Upper lobe of left lung (tissue), 6 donors: ENCODE data around the gene CLN5. TPM values are rescaled to one million over a fixed set of nuclear protein-coding genes. Genes with fewer than 3 reads are reported as not detected.

Experiments used
- ATAC-seq, 2 donors: fragments of 200-7000 bp; cut with Tn5 transposase; one replicate each; pipeline ENCODE4 v1.9.1; 2022; ENCODE audit warnings: mild to moderate bottlenecking in 2 of 2, moderate library complexity in 2 of 2; ENCODE audit not compliant: low FRiP score in 2 of 2
- DNase-seq, 2 donors: peaks; one replicate each; pipeline ENCODE4 v3.0.0-alpha.2; 2019 to 2020
- H3K27ac ChIP-seq, 4 donors: fragments of 200-600 bp; sonication (generic); one replicate each; pipeline ENCODE4 v1.5.1; 2016 to 2019
- H3K27me3 ChIP-seq, 4 donors: fragments of 200-600 bp; sonication (generic); one replicate each; pipeline ENCODE4 v1.5.1; 2017 to 2019
- H3K36me3 ChIP-seq, 4 donors: fragments of 200-600 bp; sonication (generic); one replicate each; pipeline ENCODE4 v1.5.1; 2016 to 2019
- H3K4me1 ChIP-seq, 4 donors: fragments of 200-600 bp; sonication (generic); one replicate each; pipeline ENCODE4 v1.5.1; 2018 to 2019
- H3K4me3 ChIP-seq, 4 donors: fragments of 200-600 bp; sonication (generic); one replicate each; pipeline ENCODE4 v1.5.1; 2017 to 2019; ENCODE audit warnings: mild to moderate bottlenecking in 2 of 4, moderate library complexity in 1 of 4
- H3K9me3 ChIP-seq, 4 donors: fragments of 200-600 bp; sonication (generic); one replicate each; pipeline ENCODE4 v1.5.1; 2018 to 2019
- CTCF ChIP-seq, 6 experiments: fragments of 450-650 bp in 4 of 6; fragments of 200-600 bp in 2 of 6; sonication (generic) in 2 of 6; IDR thresholded peaks; one replicate each; pipeline ENCODE4 v1.5.1; 2016 to 2019; ENCODE audit warnings: antibody characterized with exemption in 6 of 6
- EP300 ChIP-seq, 4 donors: sonication (generic); formaldehyde crosslinking; IDR thresholded peaks; one replicate each; pipeline ENCODE4 v1.5.1; 2017; ENCODE audit warnings: antibody characterized with exemption in 4 of 4, control low read depth in 2 of 4
- POLR2A ChIP-seq, 4 donors: fragments of 450-650 bp; IDR thresholded peaks; one replicate each; pipeline ENCODE4 v1.5.1; 2016 to 2017; ENCODE audit warnings: antibody characterized with exemption in 4 of 4, mild to moderate bottlenecking in 2 of 4
- POLR2AphosphoS5 ChIP-seq, 2 donors: sonication (generic); formaldehyde crosslinking; IDR thresholded peaks; one replicate each; pipeline ENCODE4 v1.5.1; 2017; ENCODE audit warnings: antibody characterized with exemption in 2 of 2
- WGBS, 2 donors: methylation state at CpG; one replicate each; pipeline ENCODE4 v1.1.5; 2017 to 2018; 5-methylcytosine and 5-hydroxymethylcytosine counted together
- total RNA-seq, 6 donors: library from RNA; depleted of rRNA in 4 of 6; stranded (reverse); fragments of >200 nt in 4 of 6; gene quantifications; one replicate each; pipeline versions ENCODE4 v1.1.0 to v1.2.1, GENCODE V29; 2016 to 2021
- donor health status: DM: no; HTN: no; CAD: no; lungs with moderate emphysema.
- donor health status: DM: no; HTN: yes; CAD: no; lungs with severe emphysema.

CLN5 gene
- 10 to 100 TPM; 13.0 to 39.5 (median 25.8) TPM for total RNA-seq

GRCh38 chr13:76991796-76992547 lies at the start of gene CLN5:
Gene CLN5, plus strand, starts transcription at chr13:76992081. Its CDS starts 18 bp downstream, at chr13:76992099.
- peak; percentile 96 to 99 for DNase-seq
- 0 to 1% methylated on average over 11 to 47 of the region's 73 CpGs for WGBS, 2 donors
- TF ChIP-seq POLR2AphosphoS5 (IDR thresholded peaks at IDR 0.05) (peak; percentile 88 to 97), EP300 (IDR thresholded peaks at IDR 0.05) (peak in 1 of 4 donors; percentile 57), CTCF (IDR thresholded peaks at IDR 0.05) (peak in 5 of 6 experiments; percentile 11 to 75 (median 47)), POLR2A (IDR thresholded peaks at IDR 0.05) (peak in 3 of 4 donors; percentile 88 to 99 (median 98))
- peak; percentile 98 to 99 for ATAC-seq
- Histone ChIP-seq H3K27me3 (no peaks in the 10 kb centered on the region), H3K4me3 (peak within 1 kb of the TSS; percentile 60 to 70 (median 66)), H3K27ac (peak within 1 kb of the TSS; percentile 90 to 97 (median 92)), H3K4me1 (peaks cover 14 to 24% (median 17%) of the 10 kb centered on the region in 4 donors), H3K36me3 (peaks cover 0 to 12% (median 6%) of the 10 kb centered on the region in 4 donors), H3K9me3 (no peaks in the 10 kb centered on the region)

- DNase-seq: no peak
- no peak overlapping the region for H3K27ac ChIP-seq
- H3K9me3 ChIP-seq: no peaks in the 10 kb centered on the region
- no peak overlapping the region for H3K4me3 ChIP-seq
- peaks cover 0 to 8% (median 0%) of the 10 kb centered on the region in 4 donors for H3K4me1 ChIP-seq
- no peaks in the 10 kb centered on the region for H3K36me3 ChIP-seq
- TF ChIP-seq POLR2A (IDR thresholded peaks at IDR 0.05): no peak
- TF ChIP-seq CTCF (IDR thresholded peaks at IDR 0.05): no peak
- no peak for TF ChIP-seq EP300 (IDR thresholded peaks at IDR 0.05)
- no peak for TF ChIP-seq POLR2AphosphoS5 (IDR thresholded peaks at IDR 0.05)
- no peaks in the 10 kb centered on the region for H3K27me3 ChIP-seq
- WGBS, 2 donors: 88 to 91% methylated on average over 4 of the region's 4 CpGs
- ATAC-seq: no peak
These were observed 49.5 kb upstream of the CLN5 start for GRCh38 chr13:76942363-76942762.

DNA sequence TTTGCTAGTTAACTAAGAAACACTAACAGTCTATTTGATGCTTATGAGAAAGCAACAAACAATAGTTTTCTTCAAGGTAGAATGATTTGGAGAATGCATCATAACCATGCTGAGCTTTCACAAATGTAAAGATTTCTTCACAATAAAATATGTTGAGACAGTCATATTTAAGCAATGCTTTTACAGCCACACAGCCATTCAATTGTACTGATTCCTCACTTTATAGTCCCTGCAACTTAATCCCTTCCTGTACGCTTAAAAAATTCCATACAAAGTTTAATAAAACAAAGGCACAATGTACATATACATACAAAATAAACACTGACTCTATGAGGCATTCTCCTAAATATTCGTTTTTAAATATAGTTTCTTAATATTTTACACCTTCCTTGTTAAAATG lies 48.2 kb upstream of the CLN5 start:
- 83 to 86% methylated on average over 2 of the region's 2 CpGs for WGBS, 2 donors
- H3K4me1 ChIP-seq: peaks cover 0 to 8% (median 0%) of the 10 kb centered on the region in 4 donors
- H3K27me3 ChIP-seq: no peaks in the 10 kb centered on the region
- no peaks in the 10 kb centered on the region for H3K36me3 ChIP-seq
- no peaks in the 10 kb centered on the region for H3K9me3 ChIP-seq
- DNase-seq: no peak
- no peak for ATAC-seq
- no peak overlapping the region for H3K4me3 ChIP-seq
- no peak for TF ChIP-seq POLR2AphosphoS5 (IDR thresholded peaks at IDR 0.05)
- no peak for TF ChIP-seq POLR2A (IDR thresholded peaks at IDR 0.05)
- TF ChIP-seq EP300 (IDR thresholded peaks at IDR 0.05): no peak
- TF ChIP-seq CTCF (IDR thresholded peaks at IDR 0.05): no peak
- no peak overlapping the region for H3K27ac ChIP-seq

DNA sequence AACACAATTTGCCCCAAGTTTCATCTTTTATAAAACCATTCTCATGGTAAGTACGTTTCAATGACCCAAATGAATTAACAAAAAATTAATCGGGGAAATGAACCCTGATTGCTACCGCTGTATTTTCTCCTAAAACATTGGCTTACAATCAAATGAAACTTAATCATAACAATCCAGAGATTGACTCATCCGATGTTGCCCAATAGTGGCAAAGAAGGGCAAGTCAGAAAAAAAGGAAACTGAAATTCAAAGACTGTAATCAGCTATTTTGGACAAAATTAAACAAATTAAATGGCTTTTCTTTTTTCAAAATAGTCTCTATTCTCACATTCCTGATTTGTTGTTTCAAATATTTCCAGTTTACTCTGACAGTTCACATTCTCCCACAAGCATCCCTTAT lies 47.4 kb upstream of the CLN5 start:
- 31 to 34% methylated on average over 4 of the region's 4 CpGs for WGBS, 2 donors
- TF ChIP-seq EP300 (IDR thresholded peaks at IDR 0.05) (no peak), POLR2A (IDR thresholded peaks at IDR 0.05) (no peak), CTCF (IDR thresholded peaks at IDR 0.05) (no peak), POLR2AphosphoS5 (IDR thresholded peaks at IDR 0.05) (no peak)
- no peaks in the 10 kb centered on the region for H3K9me3 ChIP-seq
- H3K27me3 ChIP-seq: no peaks in the 10 kb centered on the region
- peaks cover 0 to 5% (median 0%) of the 10 kb centered on the region in 4 donors for H3K4me1 ChIP-seq
- no peak overlapping the region for H3K4me3 ChIP-seq
- H3K27ac ChIP-seq: no peak overlapping the region
- DNase-seq (no peak), ATAC-seq (no peak)
- no peaks in the 10 kb centered on the region for H3K36me3 ChIP-seq
